HG03378 (cell line): Measurements from ENCODE around the gene PCDH12.
A peak's percentile ranks its signal among the peaks of the same experiment; 100 is the strongest.

Source experiments
- ATAC-seq: cut with Tn5 transposase; IDR thresholded peaks from one replicate; pipeline ENCODE4 v1.9.1; 2021; ENCODE audit warnings: mild to moderate bottlenecking, moderate library complexity; ENCODE audit not compliant: unreplicated experiment

PCDH12 gene

DNA sequence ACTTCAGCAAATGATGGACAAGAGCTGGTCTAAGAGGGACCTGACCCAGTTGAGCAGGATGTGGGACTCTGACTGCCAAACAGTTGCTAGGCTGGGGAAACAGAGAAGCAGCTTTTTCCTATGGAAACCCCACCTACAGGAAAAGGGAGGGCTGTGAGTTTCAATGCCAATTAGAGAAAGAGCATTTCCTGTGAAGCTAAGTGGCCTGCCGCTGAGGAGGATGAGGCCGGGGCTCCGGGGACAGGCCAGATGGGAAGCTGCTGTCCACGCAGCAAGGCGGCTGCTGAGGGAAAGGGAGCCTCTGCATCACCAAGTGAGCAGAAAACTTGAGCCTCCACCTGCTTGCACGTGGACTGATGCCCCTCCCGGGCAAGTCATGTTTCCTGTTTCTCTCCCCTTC lies at the start of gene PCDH12:
Gene PCDH12, minus strand, starts transcription at position 90 of the 400 bp plus-strand sequence. CDS start 351 bp downstream, outside the sequence.
- no peak for ATAC-seq

DNA sequence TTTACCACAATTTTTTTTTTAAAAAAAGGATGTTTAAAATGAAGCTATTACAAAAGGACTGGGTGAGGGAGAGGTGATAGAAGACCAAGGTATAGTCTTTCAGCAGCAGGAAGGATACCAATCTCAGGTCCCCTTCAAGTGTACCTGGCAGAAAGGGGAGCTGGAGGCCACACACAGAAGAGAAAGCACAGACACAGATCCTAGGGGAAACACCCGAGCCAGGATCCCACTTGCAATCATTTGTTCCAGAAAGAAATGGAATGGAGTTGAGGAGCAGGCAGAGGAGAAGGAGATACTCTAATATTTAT lies 49.2 kb upstream of the PCDH12 start:
- ATAC-seq: no peak

DNA sequence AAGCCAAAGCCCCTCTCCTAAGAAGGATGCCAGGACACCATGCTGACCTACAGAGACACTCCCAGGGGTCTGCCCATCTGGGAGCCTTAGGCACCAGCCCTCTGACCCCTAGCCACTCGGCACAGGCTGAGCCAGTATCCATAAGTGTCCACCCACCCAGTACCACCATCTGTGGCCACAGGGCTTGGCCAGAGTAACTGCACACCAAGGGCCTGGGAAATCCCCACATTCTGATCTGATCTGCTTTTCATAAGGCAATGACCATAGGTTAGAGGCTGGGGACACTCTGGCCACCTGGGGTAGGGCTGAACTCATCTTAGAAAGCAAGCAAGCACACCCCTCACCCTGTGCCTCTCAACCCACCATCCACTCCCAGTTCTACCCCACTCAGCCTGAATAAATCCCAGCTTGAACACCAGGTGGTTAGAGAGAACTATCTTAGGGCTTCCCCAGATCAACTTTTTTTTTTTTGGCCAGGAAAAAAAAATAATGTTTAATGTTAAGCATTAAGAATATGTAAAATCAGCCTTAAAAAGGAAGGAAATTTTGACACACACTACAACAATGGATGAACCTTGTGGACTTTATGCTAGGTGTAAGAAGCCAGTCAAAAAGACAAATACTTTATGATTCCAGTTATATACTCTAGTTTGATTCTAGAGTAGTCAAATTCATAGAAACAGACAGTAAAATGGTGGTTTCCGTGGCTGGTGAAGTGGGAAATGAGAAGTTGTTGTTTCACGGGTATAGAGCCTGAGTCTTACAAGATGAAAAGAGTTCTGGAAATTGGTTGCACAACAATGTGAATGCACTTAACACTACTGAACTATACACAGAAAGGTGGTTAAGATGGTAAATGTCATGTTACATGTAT lies 48.6 kb upstream of the PCDH12 start:
- no peak for ATAC-seq

DNA sequence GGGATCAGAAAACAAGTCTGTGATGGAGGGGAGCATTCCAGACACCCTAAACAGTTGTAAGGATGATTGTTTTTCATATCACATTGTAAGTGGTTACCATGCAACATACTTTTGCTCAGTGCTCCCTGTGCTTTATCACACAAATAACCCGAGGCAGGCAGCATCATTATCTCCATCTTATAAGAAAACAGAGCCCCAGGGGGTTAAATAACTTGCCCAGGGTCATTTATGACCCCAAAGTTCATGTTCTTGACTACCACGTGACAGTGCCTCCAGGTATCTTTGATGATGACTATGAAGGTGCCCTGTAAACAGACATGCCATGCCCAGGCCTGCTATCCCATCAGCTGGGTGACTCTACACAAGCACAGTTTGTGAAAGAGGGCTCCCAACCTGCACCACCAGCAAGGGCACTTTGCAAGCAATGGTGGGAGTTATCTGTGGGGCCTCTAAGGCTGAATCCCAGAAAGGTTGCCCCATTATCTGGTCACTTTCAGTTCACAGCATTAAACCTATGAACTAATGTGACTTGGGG lies 45.3 kb upstream of the PCDH12 start:
- no peak for ATAC-seq

DNA sequence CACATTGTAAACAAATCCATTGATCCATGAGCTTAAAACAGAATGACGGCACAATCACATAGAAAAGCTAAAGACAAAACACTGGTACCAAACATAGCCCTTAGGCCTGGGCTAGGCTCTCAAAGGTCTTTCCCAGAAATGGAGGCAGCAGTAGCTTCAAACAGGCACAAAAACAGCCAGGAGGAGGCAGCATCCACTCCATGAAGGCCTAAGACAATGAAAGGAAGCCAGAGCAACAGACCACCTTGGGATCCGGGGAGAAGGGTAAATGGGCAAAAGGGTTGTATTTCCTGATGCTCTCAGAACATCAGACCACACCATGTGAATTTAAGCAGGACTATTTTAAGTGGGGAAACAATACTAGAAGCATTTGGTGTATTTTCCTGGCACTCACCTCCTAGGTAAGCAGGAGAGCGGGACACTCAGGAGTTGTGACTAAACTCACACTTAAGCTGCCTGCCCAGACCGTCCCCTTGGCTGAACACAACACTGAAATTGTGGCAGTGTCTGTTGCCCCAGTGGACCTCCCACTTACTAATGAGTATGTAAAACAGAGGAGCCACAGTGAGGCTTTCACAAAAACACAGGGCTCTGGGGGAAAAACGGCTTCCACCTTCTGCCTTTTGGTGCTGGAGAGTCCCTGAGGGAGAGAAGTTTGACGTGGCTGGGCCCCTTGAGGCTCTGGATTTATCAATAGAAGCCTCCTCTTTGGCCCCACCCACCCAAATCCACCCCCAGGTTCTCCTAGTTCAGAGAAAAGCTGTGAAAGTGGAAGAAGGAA lies 42.9 kb upstream of the PCDH12 start:
- ATAC-seq: no peak

DNA sequence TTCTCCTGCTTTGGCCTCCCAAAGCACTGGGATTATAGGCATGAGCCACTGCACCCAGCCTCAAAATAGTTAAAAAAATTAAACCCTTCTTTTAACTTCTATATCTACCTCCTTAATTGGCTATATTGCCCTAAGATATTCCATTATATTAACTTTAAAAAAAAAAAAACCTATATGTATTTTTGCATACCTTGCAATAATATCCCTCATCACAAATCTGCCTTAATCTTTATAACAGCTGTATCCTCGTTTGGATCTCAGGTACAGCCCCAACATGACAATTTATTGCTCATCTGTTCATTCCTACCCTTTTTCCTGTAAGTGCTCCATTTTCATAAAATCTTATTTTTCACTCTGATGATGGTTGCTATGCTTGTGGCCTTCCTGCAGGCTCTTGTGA lies 42.2 kb upstream of the PCDH12 start:
- ATAC-seq: no peak

DNA sequence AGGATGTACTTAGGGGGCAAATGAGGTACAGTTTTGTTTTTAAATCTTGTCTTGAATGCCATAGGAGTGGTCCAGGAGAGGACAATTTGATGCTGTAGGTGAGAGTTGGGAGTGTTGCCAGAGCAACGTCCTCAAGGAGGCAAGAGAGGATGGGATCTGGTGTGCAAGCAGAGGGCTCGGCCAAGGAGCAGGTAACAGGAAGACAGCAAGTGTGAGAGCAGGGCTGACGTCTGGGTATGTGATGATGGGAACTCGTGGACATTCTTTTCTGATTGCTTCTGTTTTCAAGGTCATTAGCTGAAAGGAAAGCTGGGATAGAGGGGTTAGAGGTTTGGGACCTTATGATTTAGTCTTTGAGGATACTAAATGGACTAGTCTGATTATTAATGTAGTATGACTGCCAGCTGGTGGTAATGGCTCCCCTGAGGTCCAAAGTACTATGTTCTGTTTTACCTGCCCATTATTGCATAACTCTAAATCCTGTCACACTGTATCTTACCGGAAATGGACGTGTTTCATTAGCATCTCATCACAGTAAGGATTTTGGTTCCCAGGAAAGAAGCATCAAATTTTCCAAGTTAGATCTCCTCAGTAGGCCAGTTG lies 39.5 kb upstream of the PCDH12 start:
- no peak for ATAC-seq

DNA sequence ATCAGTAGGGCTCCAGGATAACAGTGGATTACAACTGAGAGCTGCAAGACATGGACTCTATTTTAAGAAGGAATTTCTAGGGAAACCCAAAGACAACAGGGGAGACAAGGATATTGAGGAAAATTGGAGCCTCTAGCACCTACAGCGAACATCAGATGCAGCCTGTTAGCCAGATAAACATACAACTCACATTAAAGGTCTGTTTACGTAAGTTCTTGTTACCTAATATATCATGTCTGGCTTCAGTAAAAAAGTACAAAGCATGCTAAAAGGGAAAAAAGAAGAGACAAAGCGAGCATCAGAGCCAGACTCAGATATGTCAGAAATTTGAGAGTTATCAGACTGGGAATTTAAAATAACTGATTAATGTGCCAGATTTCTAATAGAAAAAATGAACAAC lies 37.7 kb upstream of the PCDH12 start:
- ATAC-seq: no peak

DNA sequence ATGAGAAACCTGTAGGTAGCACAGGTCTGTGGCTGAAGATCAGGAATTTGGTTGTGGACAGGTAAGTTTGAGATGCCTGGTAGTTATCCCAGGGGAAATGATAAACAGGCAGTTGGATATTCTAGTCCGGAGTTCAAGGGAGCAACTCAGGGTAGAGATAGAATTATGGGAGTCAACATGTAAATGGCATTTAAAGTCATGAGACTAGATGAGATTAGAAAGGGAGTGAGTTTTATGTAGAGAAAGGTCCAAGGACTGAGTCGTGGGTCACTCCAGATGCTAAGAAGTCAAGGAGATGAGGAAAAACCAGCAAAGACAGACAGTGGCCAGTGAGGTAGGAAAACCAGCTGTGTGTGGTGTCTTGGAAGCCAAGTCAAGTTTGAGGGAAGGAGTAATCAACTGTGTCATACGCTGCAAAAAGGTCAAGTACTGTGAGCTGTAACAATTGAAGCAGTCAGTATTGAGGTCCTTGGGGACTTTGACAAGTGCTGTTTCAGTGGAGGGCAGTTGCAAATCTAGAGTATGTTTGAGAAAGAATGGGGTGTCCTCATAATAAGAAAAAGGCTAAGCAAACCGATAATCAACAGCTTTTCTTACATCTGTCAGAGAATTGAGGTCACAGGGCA lies 36.6 kb upstream of the PCDH12 start:
- no peak for ATAC-seq

DNA sequence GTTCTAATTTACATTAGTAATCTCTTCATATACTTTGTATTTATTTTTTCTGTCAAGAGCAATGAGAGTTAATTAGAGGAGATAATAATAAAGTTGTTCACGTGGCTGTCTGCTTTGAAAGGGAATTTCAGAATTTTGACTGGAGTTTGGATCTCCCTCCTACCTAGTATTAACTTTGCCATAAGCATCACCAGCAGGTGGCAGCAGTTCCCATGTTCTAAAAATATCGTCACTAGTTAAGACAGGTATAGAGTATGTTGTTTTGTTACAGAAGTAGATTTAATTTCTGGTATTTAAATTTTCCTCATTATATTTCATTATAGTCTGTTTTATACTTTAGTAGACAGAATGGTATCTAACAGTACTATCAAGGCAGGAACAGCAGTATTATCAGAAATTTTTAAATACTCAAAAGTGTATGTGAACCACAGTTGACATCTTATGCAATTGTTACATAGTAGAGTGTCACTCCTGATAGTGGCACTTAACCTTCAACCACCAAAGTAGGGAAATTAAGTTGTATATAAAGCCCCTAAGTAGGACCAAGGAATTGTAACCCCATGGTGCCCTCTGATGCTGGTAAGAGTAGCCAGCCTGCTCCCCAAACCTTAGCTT lies 34.5 kb upstream of the PCDH12 start:
- ATAC-seq: peak; percentile 49

DNA sequence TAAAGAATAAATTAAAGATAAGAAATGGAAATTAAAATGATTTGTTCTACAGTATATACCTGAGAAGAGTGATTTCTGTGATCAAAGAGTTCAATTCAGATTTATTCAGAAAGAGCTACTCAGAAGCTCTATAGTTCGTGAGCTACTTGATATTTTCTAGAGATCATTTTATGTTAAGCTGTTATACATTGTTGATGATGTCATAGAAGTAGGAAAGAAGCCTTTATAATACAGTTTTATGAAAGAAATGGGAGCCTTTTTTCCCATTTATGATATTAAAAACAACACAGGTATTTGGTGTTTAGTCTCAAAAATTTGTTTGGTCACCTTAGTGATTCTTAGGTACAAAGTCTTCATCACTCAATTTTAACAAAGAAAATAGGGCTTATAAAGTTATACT lies 31.7 kb upstream of the PCDH12 start:
- ATAC-seq: no peak

DNA sequence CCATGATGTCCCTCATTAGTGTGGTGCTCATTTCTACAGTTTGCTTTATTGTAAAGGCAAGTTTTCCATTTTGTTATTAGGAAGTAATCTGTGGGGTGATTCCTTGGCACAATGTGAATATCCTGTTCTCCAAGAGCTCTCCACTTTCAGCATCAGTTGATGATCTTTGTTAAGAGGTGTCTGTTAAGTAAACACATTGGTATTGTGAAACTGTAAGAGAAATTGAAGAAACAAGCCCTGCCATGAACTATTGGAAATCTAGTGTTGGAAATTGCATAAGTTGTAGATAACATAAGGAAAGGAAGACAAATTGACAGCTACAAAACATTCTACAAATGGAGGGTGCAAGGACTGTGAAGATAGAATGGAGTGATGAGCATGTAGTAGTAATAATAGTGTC lies 28.1 kb upstream of the PCDH12 start:
- no peak for ATAC-seq

DNA sequence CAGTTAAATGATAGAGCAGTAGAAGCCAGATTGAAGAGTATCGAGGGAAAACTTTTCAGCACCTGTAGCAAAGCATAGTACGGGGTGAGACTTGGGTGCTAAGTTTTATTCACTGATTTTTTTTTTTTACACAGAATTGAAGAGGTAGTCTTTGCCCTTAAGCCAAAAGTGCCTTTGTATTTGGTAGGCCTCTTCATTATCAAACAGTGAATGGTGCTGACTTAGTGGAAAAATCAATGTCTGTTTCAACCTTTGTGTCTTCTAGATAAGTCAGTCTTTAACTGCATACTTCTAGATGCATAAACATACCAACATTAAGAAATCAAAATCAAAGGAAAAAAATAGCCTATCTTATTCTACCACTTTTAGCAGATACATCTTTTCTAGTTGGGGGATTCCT lies 24.6 kb upstream of the PCDH12 start:
- no peak for ATAC-seq

DNA sequence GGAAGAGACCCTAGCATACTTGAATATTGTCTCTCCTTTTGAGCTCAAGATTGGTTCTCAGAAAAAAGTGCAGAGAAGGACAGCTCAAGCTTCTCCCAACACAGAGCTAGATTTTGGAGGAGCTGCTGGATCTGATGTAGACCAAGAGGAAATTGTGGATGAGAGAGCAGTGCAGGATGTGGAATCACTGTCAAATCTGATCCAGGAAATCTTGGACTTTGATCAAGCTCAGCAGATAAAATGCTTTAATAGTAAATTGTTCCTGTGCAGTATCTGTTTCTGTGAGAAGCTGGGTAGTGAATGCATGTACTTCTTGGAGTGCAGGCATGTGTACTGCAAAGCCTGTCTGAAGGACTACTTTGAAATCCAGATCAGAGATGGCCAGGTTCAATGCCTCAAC lies 20.4 kb upstream of the PCDH12 start:
- no peak for ATAC-seq

DNA sequence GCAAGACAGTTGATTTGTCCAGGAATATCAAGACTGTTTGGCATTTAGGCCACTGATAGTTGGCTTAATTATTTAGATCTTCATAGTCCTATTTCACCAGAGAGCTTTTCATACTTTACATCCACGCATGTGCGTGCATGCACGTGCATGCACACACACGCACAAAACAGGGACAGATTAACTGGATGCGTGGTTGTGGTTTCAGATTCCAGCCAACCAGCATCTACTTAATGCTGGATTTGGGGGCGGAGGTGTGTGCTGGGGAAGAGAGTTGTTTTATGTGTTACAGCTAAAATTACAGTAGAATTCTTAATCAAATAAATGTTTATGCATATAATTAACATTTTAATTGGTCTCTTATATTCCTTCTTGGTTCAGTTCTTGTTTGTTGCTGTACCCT lies 18.2 kb upstream of the PCDH12 start:
- no peak for ATAC-seq

DNA sequence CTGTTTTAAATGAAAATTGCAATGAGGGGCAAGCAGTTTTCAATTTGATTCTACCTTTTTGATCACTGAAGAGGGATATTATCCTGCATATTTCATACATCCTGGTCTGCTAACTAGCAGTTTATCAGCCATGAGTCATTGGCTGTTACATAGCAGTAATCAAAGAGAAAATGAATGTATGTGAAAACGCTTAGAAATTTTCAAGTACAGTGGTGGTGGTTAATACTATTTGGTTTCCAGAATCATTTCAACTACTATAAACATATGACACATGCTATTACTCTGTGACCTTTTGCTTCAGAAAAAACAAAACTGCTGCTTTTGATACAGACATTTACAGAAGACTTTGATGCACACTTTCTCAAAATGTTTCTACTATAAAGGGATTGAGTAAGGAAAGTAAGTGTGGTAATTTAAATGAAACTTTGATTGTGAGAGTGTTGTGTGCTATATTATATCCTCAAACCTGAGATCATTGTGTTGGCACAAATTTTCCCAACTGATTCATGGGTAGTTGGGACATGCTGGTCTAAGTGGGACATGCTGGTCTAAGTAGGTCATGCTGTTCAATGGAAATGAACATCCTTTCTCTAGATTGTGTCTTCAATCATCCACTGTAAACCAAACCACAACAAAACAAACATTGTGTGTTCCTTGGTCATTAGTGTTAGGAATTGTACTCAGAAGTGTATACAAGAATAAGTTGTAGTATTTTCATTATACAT lies 16.0 kb upstream of the PCDH12 start:
- ATAC-seq: no peak

DNA sequence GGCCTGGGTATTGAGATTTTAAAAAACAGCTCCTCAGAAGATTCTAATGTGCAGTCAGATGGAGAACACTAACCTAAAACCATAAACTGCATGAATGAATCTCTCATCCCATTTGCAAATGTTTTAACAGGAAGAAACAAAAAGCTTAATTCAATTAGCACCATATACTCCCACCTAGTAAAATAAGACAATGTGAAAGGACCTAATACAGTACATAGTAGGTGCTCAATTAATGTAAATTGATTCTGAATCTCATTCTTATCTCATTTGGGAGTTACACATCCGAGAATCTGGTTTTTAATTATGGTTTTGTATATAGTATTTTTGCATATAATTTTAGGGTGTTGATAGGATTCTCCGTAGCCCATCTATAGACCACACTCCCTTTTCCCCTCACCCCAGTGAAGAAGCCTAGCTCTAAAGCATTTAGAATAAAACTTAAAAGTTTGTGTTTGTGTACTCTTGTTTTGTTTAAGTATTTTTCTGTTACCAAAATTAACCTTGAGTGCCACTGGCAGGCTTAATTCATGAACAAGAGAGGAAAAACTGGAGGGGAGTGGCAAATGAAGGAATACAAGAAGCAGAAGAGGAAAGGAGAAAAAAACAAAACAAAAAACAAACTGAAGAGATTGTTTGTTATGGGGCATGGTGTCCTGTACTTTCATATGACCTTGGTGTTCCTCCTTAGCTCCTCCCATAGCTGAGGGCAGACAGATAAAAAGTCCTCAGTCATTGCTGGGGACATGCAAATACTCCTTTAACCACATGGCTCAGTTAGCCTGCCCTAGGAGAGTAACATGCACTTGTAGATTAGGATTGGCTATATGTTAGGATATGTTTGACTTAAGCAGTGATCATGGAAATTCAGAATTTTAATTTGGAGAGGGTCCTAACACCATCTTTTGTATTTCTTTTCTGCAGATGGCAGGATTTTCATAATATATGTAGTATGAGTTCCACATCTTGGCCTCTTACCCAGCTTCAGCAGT lies 12.1 kb upstream of the PCDH12 start:
- ATAC-seq: peak; percentile 75

DNA sequence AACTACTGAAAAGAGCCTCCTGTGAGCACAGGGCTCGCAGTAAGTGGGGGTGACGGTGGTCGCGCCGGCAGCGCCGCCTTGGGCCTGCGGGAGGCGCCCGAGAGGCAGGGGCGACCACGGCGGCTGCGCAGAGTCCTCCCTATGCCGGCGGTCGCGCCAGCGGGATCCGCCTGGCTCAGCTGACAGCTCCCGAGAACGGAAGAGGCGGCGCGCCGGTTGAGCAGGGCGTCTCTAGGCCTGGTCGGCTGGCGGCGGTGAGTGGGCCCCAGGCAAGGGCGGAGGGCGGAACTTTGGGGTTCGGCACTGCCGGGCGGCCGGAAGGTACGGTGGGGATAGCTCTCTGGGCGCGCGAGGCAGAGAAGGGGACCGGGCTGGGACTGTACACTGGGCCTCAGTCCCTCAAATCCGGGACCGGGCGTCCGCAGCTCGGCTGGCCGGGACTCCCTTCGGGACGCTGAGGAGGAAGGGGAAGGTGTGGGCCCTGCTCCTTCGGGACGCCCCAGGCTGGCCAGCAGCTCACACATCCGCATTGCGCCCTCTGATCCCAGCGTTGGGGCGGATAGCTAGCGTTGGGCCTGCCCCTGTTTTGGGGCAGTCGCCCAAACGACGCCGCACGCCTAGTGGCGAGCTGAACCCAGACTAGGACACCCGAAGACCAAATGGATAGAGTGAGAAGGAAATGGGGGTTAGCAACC lies 11.1 kb upstream of the PCDH12 start, which contains the start of gene RNF14:
Gene RNF14, plus strand, starts transcription at position 192 of the 695 bp plus-strand sequence. CDS start 4,484 bp downstream, outside the sequence.
- peak; percentile 83 for ATAC-seq
